Measurements from ENCODE around the gene MARCHF2. TPM values are rescaled to one million over a fixed set of nuclear protein-coding genes. Genes with fewer than 3 reads are reported as not detected.

MARCHF2 gene
- polyA plus RNA-seq, 1 of the 3 experiments (the other 2 are of a cell fraction) = 57.2 TPM

DNA sequence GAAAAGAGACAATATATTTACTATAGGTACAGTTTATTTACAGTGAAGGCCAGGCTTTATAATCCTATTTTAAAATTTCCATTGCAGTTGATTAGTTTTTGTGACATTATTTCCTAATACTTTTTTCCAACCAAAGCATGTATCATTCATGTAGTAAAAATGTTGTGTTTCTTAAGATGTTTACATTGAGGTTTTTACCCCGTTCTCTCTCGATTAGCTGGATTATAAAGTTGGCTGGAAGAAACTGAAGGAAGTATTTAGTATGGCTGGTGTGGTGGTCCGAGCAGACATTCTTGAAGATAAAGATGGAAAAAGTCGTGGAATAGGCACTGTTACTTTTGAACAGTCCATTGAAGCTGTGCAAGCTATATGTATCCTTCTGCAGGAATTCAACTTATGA is 52.9 kb downstream of the MARCHF2 start:
- Histone ChIP-seq H4K20me1 (ENCODE audit: insufficient read depth) (peaks cover 72% of the 10 kb centered on the region), H3K9ac (no peak overlapping the region), H3K79me2 (ENCODE audit: insufficient read depth) (peaks cover 99% of the 10 kb centered on the region), H3F3A (replicated peaks; ENCODE audit: insufficient read depth) (no peaks in the 10 kb centered on the region), H3K27ac (ENCODE audit: low read depth in 2 of 2, low read length in 1 of 2) (no peak overlapping the region), H3K4me2 (no peak overlapping the region), H2AFZ (ENCODE audit: low read depth) (no peak overlapping the region), H3K27me3 (ENCODE audit: insufficient read depth) (no peaks in the 10 kb centered on the region), H3K36me3 (replicated peaks in 1 of 2; ENCODE audit: control insufficient read depth in 1 of 2, insufficient read depth in 2 of 2, low read length in 1 of 2) (peaks cover 83 to 88% of the 10 kb centered on the region in 2 experiments), H3K9me2 (no peaks in the 10 kb centered on the region), H3K4me1 (ENCODE audit: control insufficient read depth in 1 of 2, insufficient read depth in 2 of 2, low read depth in 1 of 2, low read length in 1 of 2) (peaks cover 0 to 26% of the 10 kb centered on the region in 2 experiments; a peak in 2 of 4 replicates), H3K4me3 (ENCODE audit: low read depth in 2 of 2, low read length in 1 of 2) (no peak overlapping the region), H3K9me3 (no peaks in the 10 kb centered on the region)
- WGBS (ENCODE audit: low lambda C conversion rate) = 84% methylated on average over 4 of the region's 4 CpGs
- no peak for TF ChIP-seq RXRA (IDR thresholded peaks at IDR 0.05; ENCODE audit: borderline replicate concordance, low read depth)
- no peak for TF ChIP-seq TCF12 (IDR thresholded peaks at IDR 0.05)
- TF ChIP-seq EZH2phosphoT487 (IDR thresholded peaks at IDR 0.05; ENCODE audit: borderline replicate concordance, low read depth) = no peak
- TF ChIP-seq ELF1 (IDR thresholded peaks at IDR 0.05) = no peak
- TF ChIP-seq, protein P1, sequence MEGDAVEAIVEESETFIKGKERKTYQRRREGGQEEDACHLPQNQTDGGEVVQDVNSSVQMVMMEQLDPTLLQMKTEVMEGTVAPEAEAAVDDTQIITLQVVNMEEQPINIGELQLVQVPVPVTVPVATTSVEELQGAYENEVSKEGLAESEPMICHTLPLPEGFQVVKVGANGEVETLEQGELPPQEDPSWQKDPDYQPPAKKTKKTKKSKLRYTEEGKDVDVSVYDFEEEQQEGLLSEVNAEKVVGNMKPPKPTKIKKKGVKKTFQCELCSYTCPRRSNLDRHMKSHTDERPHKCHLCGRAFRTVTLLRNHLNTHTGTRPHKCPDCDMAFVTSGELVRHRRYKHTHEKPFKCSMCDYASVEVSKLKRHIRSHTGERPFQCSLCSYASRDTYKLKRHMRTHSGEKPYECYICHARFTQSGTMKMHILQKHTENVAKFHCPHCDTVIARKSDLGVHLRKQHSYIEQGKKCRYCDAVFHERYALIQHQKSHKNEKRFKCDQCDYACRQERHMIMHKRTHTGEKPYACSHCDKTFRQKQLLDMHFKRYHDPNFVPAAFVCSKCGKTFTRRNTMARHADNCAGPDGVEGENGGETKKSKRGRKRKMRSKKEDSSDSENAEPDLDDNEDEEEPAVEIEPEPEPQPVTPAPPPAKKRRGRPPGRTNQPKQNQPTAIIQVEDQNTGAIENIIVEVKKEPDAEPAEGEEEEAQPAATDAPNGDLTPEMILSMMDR (IDR thresholded peaks at IDR 0.05) = no peak
- TF ChIP-seq NFIC (IDR thresholded peaks at IDR 0.05; ENCODE audit: borderline replicate concordance) = no peak
- TF ChIP-seq CHD2 (IDR thresholded peaks at IDR 0.05; ENCODE audit: low read length, partially characterized antibody) = no peak
- TF ChIP-seq PBX3 (IDR thresholded peaks at IDR 0.05) = no peak
- no peak for TF ChIP-seq MXI1 (IDR thresholded peaks at IDR 0.05; ENCODE audit: low read depth, low read length)
- TF ChIP-seq TAF1 (IDR thresholded peaks at IDR 0.05; ENCODE audit: borderline replicate concordance, low read depth, low read length) = no peak
- no peak for TF ChIP-seq SIN3A (IDR thresholded peaks at IDR 0.05; ENCODE audit: borderline replicate concordance, low read depth, low read length)
- no peak for TF ChIP-seq USF1 (IDR thresholded peaks at IDR 0.05; ENCODE audit: borderline replicate concordance, low read depth)
- TF ChIP-seq YY1 (IDR thresholded peaks at IDR 0.05; ENCODE audit: low read depth) = no peak
- TF ChIP-seq, protein P2, sequence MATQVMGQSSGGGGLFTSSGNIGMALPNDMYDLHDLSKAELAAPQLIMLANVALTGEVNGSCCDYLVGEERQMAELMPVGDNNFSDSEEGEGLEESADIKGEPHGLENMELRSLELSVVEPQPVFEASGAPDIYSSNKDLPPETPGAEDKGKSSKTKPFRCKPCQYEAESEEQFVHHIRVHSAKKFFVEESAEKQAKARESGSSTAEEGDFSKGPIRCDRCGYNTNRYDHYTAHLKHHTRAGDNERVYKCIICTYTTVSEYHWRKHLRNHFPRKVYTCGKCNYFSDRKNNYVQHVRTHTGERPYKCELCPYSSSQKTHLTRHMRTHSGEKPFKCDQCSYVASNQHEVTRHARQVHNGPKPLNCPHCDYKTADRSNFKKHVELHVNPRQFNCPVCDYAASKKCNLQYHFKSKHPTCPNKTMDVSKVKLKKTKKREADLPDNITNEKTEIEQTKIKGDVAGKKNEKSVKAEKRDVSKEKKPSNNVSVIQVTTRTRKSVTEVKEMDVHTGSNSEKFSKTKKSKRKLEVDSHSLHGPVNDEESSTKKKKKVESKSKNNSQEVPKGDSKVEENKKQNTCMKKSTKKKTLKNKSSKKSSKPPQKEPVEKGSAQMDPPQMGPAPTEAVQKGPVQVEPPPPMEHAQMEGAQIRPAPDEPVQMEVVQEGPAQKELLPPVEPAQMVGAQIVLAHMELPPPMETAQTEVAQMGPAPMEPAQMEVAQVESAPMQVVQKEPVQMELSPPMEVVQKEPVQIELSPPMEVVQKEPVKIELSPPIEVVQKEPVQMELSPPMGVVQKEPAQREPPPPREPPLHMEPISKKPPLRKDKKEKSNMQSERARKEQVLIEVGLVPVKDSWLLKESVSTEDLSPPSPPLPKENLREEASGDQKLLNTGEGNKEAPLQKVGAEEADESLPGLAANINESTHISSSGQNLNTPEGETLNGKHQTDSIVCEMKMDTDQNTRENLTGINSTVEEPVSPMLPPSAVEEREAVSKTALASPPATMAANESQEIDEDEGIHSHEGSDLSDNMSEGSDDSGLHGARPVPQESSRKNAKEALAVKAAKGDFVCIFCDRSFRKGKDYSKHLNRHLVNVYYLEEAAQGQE (IDR thresholded peaks at IDR 0.05; ENCODE audit: low read depth, low read length) = no peak
- no peak for TF ChIP-seq GABPA (IDR thresholded peaks at IDR 0.05; ENCODE audit: low read depth)
- no peak for TF ChIP-seq GATA2 (CRISPR knock-in tag; IDR thresholded peaks at IDR 0.05)
- no peak for TF ChIP-seq RAD21 (IDR thresholded peaks at IDR 0.05; ENCODE audit: low read length)
- no peak for TF ChIP-seq SMC3 (IDR thresholded peaks at IDR 0.05; ENCODE audit: low read depth, low read length)
- TF ChIP-seq RFX5 (IDR thresholded peaks at IDR 0.05; ENCODE audit: low read length) = no peak
- no peak for TF ChIP-seq FOXM1 (IDR thresholded peaks at IDR 0.05; ENCODE audit: low read depth)
- ChIA-PET CTCF (no interaction called here), POLR2A (interaction anchor here (0.7 kb wide), 1 partner anchor 20 kb away, joined by 3 read pairs; no protein-coding TSS in a partner anchor)
- no peak for DNase-seq
